ENCODE measurements around the gene BDKRB1.

The BDKRB1 gene

GRCh38 chr14:96287856-96288255 lies 31.8 kb downstream of the BDKRB1 start:
- TF ChIP-seq POLR2AphosphoS5 (IDR thresholded peaks at IDR 0.05; ENCODE audit: low read depth, low read length) (no peak), SIN3A (IDR thresholded peaks at IDR 0.05; ENCODE audit: borderline replicate concordance, insufficient read depth, low read length) (no peak), TAF1 (IDR thresholded peaks at IDR 0.05; ENCODE audit: borderline replicate concordance, insufficient read depth, low read length) (no peak), REST (IDR thresholded peaks at IDR 0.05; ENCODE audit: insufficient read depth in 1 of 2, low read depth in 2 of 2, low read length in 2 of 2) (no peak), FOXP2 (optimal IDR thresholded peaks at IDR 0.05; ENCODE audit: borderline replicate concordance, extremely low read depth, extremely low read length, insufficient read depth) (no peak)

GRCh38 chr14:96294246-96294645 lies 38.2 kb downstream of the BDKRB1 start:
- TF ChIP-seq FOXP2 (optimal IDR thresholded peaks at IDR 0.05; ENCODE audit: borderline replicate concordance, extremely low read depth, extremely low read length, insufficient read depth) (no peak), TAF1 (IDR thresholded peaks at IDR 0.05; ENCODE audit: borderline replicate concordance, insufficient read depth, low read length) (no peak), POLR2AphosphoS5 (IDR thresholded peaks at IDR 0.05; ENCODE audit: low read depth, low read length) (no peak), REST (IDR thresholded peaks at IDR 0.05; ENCODE audit: insufficient read depth in 1 of 2, low read depth in 2 of 2, low read length in 2 of 2) (no peak), SIN3A (IDR thresholded peaks at IDR 0.05; ENCODE audit: borderline replicate concordance, insufficient read depth, low read length) (no peak)

DNA sequence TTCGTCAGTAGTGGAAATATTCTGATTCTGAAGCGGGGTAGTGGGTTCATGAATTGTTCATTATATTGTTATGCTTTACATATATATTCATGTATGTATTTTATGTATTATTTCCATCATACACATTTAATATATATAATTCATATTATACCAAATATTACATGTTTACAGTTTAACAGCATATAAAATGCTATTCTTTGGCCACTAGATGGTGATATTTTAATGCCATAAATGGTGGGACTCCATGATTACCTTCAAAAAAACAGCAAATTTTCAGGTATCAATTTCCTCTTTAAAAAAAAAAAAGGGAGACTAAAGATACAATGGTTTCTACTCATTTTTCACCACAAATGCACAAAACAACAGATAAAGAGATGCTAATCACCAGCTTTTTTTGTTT lies 41.0 kb downstream of the BDKRB1 start:
- TF ChIP-seq POLR2AphosphoS5 (IDR thresholded peaks at IDR 0.05; ENCODE audit: low read depth, low read length) (no peak), SIN3A (IDR thresholded peaks at IDR 0.05; ENCODE audit: borderline replicate concordance, insufficient read depth, low read length) (no peak), TAF1 (IDR thresholded peaks at IDR 0.05; ENCODE audit: borderline replicate concordance, insufficient read depth, low read length) (no peak), REST (IDR thresholded peaks at IDR 0.05; ENCODE audit: insufficient read depth in 1 of 2, low read depth in 2 of 2, low read length in 2 of 2) (no peak), FOXP2 (optimal IDR thresholded peaks at IDR 0.05; ENCODE audit: borderline replicate concordance, extremely low read depth, extremely low read length, insufficient read depth) (no peak)

GRCh38 chr14:96297997-96298515 lies 42.0 kb downstream of the BDKRB1 start:
- TF ChIP-seq POLR2AphosphoS5 (IDR thresholded peaks at IDR 0.05; ENCODE audit: low read depth, low read length) (no peak), FOXP2 (optimal IDR thresholded peaks at IDR 0.05; ENCODE audit: borderline replicate concordance, extremely low read depth, extremely low read length, insufficient read depth) (no peak), SIN3A (IDR thresholded peaks at IDR 0.05; ENCODE audit: borderline replicate concordance, insufficient read depth, low read length) (no peak), REST (IDR thresholded peaks at IDR 0.05; ENCODE audit: insufficient read depth in 1 of 2, low read depth in 2 of 2, low read length in 2 of 2) (no peak), TAF1 (IDR thresholded peaks at IDR 0.05; ENCODE audit: borderline replicate concordance, insufficient read depth, low read length) (no peak)

DNA sequence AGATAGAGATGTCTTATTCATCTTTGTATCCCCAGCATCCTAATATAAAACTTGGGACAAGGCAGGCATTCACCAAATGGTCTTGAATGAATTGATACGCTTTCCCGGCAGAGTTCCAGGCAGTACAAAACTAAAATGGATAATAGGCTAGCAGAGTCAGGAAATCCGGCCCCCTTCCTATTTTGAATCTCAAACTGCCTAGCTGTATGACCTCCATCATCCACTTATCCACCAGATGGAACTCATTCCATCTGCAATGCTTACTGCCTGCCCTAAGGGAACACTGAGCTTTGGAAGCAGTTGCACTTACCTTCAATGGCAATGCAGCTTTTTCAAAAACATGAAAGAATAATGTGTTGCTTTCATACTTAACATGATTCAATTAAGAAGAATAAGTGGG lies 43.4 kb downstream of the BDKRB1 start:
- TF ChIP-seq FOXP2 (optimal IDR thresholded peaks at IDR 0.05; ENCODE audit: borderline replicate concordance, extremely low read depth, extremely low read length, insufficient read depth) (no peak), REST (IDR thresholded peaks at IDR 0.05; ENCODE audit: insufficient read depth in 1 of 2, low read depth in 2 of 2, low read length in 2 of 2) (no peak), SIN3A (IDR thresholded peaks at IDR 0.05; ENCODE audit: borderline replicate concordance, insufficient read depth, low read length) (no peak), POLR2AphosphoS5 (IDR thresholded peaks at IDR 0.05; ENCODE audit: low read depth, low read length) (no peak), TAF1 (IDR thresholded peaks at IDR 0.05; ENCODE audit: borderline replicate concordance, insufficient read depth, low read length) (no peak)

Data from PFSK-1 (cell line).